Large intestine (tissue), 3 donors: Measurements from ENCODE around the gene CTNND1. TPM values are rescaled to one million over a fixed set of nuclear protein-coding genes. Genes with fewer than 3 reads are reported as not detected.

Source experiments
- DNase-seq, 2 donors: peaks; one replicate each; pipeline versions ENCODE4 v3.0.0 to v3.0.0-alpha.2; 2013
- H3K27ac ChIP-seq: one replicate; pipeline ENCODE4 v1.5.1; 2013; ENCODE audit warnings: low read length
- H3K27me3 ChIP-seq: 2 replicates; pipeline ENCODE4 v1.6.1; 2013; ENCODE audit warnings: low read length; ENCODE audit not compliant: control insufficient read depth, insufficient read depth
- H3K36me3 ChIP-seq: 2 replicates; pipeline ENCODE4 v1.6.1; 2013; ENCODE audit warnings: low read length; ENCODE audit not compliant: control insufficient read depth, insufficient read depth
- H3K4me1 ChIP-seq: one replicate; pipeline ENCODE4 v1.6.1; 2013; ENCODE audit warnings: low read length; ENCODE audit not compliant: control insufficient read depth, insufficient read depth
- H3K4me3 ChIP-seq: one replicate; pipeline ENCODE4 v1.5.1; 2013; ENCODE audit warnings: low read length
- H3K9me3 ChIP-seq: one replicate; pipeline ENCODE4 v1.6.1; 2013; ENCODE audit warnings: mild to moderate bottlenecking, low read depth, low read length, moderate library complexity; ENCODE audit not compliant: control insufficient read depth
- WGBS: methylation state at CpG from one replicate; pipeline ENCODE4 v1.1.5; 2013; ENCODE audit warnings: low lambda C conversion rate; ENCODE audit not compliant: insufficient coverage; 5-methylcytosine and 5-hydroxymethylcytosine counted together
- polyA plus RNA-seq: library from polyadenylated mRNA; unstranded; fragments of 120-200 nt; gene quantifications from one replicate; pipeline ENCODE4 v1.2.1, GENCODE V29; 2013

Gene CTNND1
- polyA plus RNA-seq, 1 donor = 224 TPM

GRCh38 chr11:57735619-57736298 lies 25.8 kb upstream of the CTNND1 start:
- Histone ChIP-seq H3K4me3 (no peak overlapping the region), H3K27ac (peak overlapping the region; percentile 76), H3K36me3 (peaks cover 28% of the 10 kb centered on the region), H3K4me1 (peaks cover 10% of the 10 kb centered on the region), H3K27me3 (no peaks in the 10 kb centered on the region), H3K9me3 (no peaks in the 10 kb centered on the region)
- WGBS = 30% methylated on average over 2 of the region's 3 CpGs
- DNase-seq = peak; percentile 19 to 50

DNA sequence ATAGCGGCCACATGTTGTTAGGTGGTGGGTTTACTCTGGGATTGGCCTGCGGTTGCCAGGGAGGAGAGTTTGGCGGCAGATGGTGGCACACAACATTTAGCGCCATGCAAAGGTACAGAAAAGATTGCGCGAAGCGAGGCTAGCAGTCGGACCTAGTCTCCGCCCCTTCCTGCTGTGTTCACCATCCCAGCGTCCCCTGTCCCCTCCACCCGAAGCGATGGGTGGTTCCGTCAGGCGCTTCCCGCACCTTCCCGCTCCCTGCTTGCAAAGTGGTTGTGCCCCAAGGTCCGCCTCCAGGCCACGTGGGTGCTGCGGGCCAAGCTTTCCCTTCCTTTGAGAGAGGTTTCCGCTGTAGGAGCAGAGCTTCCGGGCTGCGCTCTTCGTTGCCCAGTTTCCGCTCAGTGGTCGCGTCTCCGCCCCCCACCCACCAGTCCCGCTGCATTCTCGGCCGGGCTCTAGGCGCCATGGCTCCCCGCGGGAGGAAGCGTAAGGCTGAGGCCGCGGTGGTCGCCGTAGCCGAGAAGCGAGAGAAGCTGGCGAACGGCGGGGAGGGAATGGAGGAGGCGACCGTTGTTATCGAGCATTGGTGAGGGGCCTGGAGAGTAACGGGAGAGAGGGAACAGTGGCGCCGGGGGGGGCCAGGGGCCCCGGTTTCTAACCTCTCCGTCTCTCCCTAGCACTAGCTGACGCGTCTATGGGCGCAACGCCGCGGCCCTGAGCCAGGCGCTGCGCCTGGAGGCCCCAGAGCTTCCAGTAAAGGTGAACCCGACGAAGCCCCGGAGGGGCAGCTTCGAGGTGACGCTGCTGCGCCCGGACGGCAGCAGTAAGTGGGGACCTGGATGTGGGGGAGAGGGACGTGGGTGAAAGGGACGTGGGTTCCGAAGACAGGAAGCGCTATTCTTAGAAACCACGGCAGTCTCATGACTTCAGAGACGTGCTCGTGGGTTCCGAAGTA lies 20.2 kb upstream of the CTNND1 start, which contains the start of gene SELENOH:
TSS of gene SELENOH (plus strand) at position 360 of the 955 bp plus-strand sequence. CDS start at position 465, 105 bp downstream.
- Histone ChIP-seq H3K4me1 (peaks cover 6% of the 10 kb centered on the region), H3K4me3 (peak within 1 kb of the TSS; percentile 90), H3K36me3 (peaks cover 54% of the 10 kb centered on the region), H3K27me3 (no peaks in the 10 kb centered on the region), H3K9me3 (no peaks in the 10 kb centered on the region), H3K27ac (peak within 1 kb of the TSS; percentile 90)
- DNase-seq = peak; percentile 97 to 98
- WGBS = no CpG with 5 or more reads among the region's 75 CpGs

- WGBS = no CpG with 5 or more reads among the region's 10 CpGs
- H3K27ac ChIP-seq = peak overlapping the region; percentile 90
- DNase-seq = no peak
- H3K36me3 ChIP-seq = peaks cover 53% of the 10 kb centered on the region
- no peaks in the 10 kb centered on the region for H3K9me3 ChIP-seq
- peaks cover 6% of the 10 kb centered on the region for H3K4me1 ChIP-seq
- H3K27me3 ChIP-seq = no peaks in the 10 kb centered on the region
- peak overlapping the region; percentile 90 for H3K4me3 ChIP-seq
Observed at GRCh38 chr11:57742087-57742452, 19.5 kb upstream of the CTNND1 start.

GRCh38 chr11:57744357-57744756 lies 17.2 kb upstream of the CTNND1 start:
- Histone ChIP-seq H3K27me3 (no peaks in the 10 kb centered on the region), H3K4me3 (no peak overlapping the region), H3K36me3 (peaks cover 34% of the 10 kb centered on the region), H3K4me1 (peaks cover 6% of the 10 kb centered on the region), H3K9me3 (no peaks in the 10 kb centered on the region), H3K27ac (no peak overlapping the region)
- DNase-seq = no peak
- WGBS = no CpG with 5 or more reads among the region's 2 CpGs

- no peak overlapping the region for H3K4me3 ChIP-seq
- peaks cover 6% of the 10 kb centered on the region for H3K4me1 ChIP-seq
- no peak overlapping the region for H3K27ac ChIP-seq
- no peak for DNase-seq
- no peaks in the 10 kb centered on the region for H3K9me3 ChIP-seq
- WGBS = no CpG with 5 or more reads among the region's 5 CpGs
- H3K27me3 ChIP-seq = no peaks in the 10 kb centered on the region
- peaks cover 34% of the 10 kb centered on the region for H3K36me3 ChIP-seq
Observed at GRCh38 chr11:57745206-57745605, 16.4 kb upstream of the CTNND1 start.

- peaks cover 2% of the 10 kb centered on the region for H3K4me1 ChIP-seq
- DNase-seq = no peak
- WGBS = no CpG with 5 or more reads among the region's 1 CpG
- no peak overlapping the region for H3K4me3 ChIP-seq
- H3K27me3 ChIP-seq = no peaks in the 10 kb centered on the region
- no peaks in the 10 kb centered on the region for H3K9me3 ChIP-seq
- no peak overlapping the region for H3K27ac ChIP-seq
- H3K36me3 ChIP-seq = peaks cover 34% of the 10 kb centered on the region
Observed at GRCh38 chr11:57746920-57747319, 14.7 kb upstream of the CTNND1 start.

- Histone ChIP-seq H3K27me3 (no peaks in the 10 kb centered on the region), H3K36me3 (no peaks in the 10 kb centered on the region), H3K27ac (no peak overlapping the region), H3K9me3 (peaks cover 6% of the 10 kb centered on the region), H3K4me3 (no peak overlapping the region), H3K4me1 (peaks cover 4% of the 10 kb centered on the region)
- DNase-seq = no peak
Observed at GRCh38 chr11:57751176-57751575, 10.4 kb upstream of the CTNND1 start.

- Histone ChIP-seq H3K27ac (no peak within 1 kb of the TSS), H3K9me3 (peaks cover 6% of the 10 kb centered on the region), H3K36me3 (no peaks in the 10 kb centered on the region), H3K4me3 (no peak within 1 kb of the TSS), H3K4me1 (peaks cover 4% of the 10 kb centered on the region), H3K27me3 (no peaks in the 10 kb centered on the region)
- peak; percentile 32 to 51 for DNase-seq
- WGBS = no CpG with 5 or more reads among the region's 10 CpGs
Observed at GRCh38 chr11:57751676-57752253, 9.8 kb upstream of the CTNND1 start, which contains the start of gene BTBD18. BTBD18 (minus strand) TSS chr11:57751819; CDS start chr11:57751188, 631 bp downstream.

DNA sequence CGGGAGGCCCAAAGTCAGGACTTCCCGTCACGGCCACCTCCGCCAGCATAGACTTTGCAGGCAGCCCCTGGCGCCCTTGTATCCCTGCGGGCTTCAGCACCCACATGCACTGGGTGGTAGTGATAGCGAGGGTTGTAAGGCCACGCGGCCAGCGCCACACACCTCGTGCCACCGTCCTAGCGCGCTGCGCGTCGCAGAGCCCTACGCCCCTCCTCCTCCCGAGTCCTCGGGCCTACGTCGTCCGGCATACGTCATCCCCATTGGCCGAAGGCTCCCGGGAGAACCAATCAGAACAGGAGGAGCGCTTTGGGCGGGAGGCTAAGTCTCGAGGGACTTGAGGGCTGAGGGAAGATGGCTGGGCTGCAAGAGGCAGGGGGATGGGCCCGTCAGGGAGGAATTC lies 8.6 kb upstream of the CTNND1 start:
- H3K27me3 ChIP-seq = no peaks in the 10 kb centered on the region
- H3K4me3 ChIP-seq = no peak overlapping the region
- no peaks in the 10 kb centered on the region for H3K36me3 ChIP-seq
- H3K9me3 ChIP-seq = peaks cover 6% of the 10 kb centered on the region
- H3K4me1 ChIP-seq = peaks cover 4% of the 10 kb centered on the region
- H3K27ac ChIP-seq = no peak overlapping the region
- DNase-seq = no peak
- WGBS = 100% methylated on average over 13 of the region's 30 CpGs

GRCh38 chr11:57758174-57758573 lies 3.4 kb upstream of the CTNND1 start:
- Histone ChIP-seq H3K9me3 (peaks cover under 1% of the 10 kb centered on the region), H3K4me3 (no peak overlapping the region), H3K27ac (no peak overlapping the region), H3K4me1 (no peaks in the 10 kb centered on the region), H3K27me3 (no peaks in the 10 kb centered on the region), H3K36me3 (no peaks in the 10 kb centered on the region)
- no peak for DNase-seq
- no CpG with 5 or more reads among the region's 3 CpGs for WGBS
